Measurements from ENCODE around the gene SVIL. TPM values are rescaled to one million over a fixed set of nuclear protein-coding genes. Genes with fewer than 3 reads are reported as not detected.
"Not testable (repeated sequence)": the region's sequence is repeated elsewhere in the genome, so short reads cannot be mapped to it uniquely, and the experiment has no call there.

The SVIL gene
- total RNA-seq, 1 experiment from 2014 or later: 15.3 TPM

DNA sequence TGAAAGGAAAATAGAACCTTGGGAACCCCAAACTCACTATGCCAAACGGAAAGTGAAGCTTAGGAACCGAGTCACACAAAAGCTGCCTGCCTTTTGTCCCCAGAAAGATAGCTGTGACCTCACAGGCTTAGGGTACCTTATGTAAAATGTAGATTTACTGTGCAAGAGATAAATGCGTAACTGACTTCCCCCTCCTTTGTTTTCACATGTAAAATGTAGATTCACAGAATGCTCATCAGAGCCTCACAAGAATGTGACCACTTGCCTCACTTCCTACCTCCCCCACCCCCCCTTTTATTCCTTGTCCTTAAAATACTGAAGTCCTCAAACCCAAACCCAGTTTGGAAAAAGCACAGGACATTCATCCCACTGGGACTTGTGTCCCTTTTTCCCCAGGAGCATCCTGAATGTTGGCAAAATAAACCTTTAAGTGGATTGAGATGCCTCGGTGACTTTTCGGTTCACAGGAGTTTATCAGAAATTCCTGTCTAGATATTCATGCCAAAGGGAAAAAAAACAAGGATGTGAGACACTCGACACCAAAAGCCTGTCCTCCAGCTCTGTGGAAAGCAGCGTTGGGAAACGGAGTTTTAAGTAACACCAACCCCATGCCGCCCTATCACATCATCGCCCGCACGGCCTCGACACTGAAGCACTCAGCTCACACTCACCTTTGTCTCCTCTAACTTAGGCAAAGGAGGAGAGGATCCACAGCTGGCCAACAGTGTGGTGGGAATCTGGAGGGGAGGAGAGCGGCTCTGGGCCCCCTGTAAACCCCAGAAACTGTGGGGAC lies 45.9 kb downstream of the SVIL start:
- no peak overlapping the region for H3K4ac ChIP-seq (ENCODE audit: low read depth, low read length)
- no peak overlapping the region for H3K56ac ChIP-seq (ENCODE audit: insufficient read length, low read depth, low read length)
- no peaks in the 10 kb centered on the region for H3K27me3 ChIP-seq (ENCODE audit: insufficient read depth, low read length)
- H4K91ac ChIP-seq (ENCODE audit: insufficient read length, low read depth, low read length): no peak overlapping the region
- Mint-ChIP-seq H3K9me3 (peaks cover 0 to 6% of the 10 kb centered on the region in 2 experiments; a peak in 3 of 5 replicates), H3K4me1 (peaks cover 50 to 55% of the 10 kb centered on the region in 2 experiments), H3K27ac (peak overlapping the region; percentile 55 to 91 (median 86); a peak in 5 of 7 replicates), H3K36me3 (ENCODE audit: insufficient read depth in 1 of 3, low read depth in 3 of 3) (peaks cover 0 to 9% (median 3%) of the 10 kb centered on the region in 3 experiments; a peak in 4 of 7 replicates), H3K4me3 (peak overlapping the region; percentile 36), H3K27me3 (ENCODE audit: low read depth) (no peaks in the 10 kb centered on the region; the same call in 1 of the 2 replicates)
- WGBS (ENCODE audit: extremely low coverage, insufficient read length, low lambda C conversion rate): no CpG with 5 or more reads among the region's 14 CpGs
- peak overlapping the region; percentile 14 for H3K4me2 ChIP-seq (ENCODE audit: insufficient read depth, insufficient read length, low read length)
- no peak overlapping the region for H2AK5ac ChIP-seq (ENCODE audit: insufficient read length, low read length)
- no peak overlapping the region for H3K23ac ChIP-seq (ENCODE audit: insufficient read length, low read depth, low read length)
- peaks cover 7% of the 10 kb centered on the region; the same call in 1 of the 2 replicates for H3K4me1 ChIP-seq (ENCODE audit: insufficient read depth, low read length)
- peak overlapping the region; percentile 63 for H3K27ac ChIP-seq (ENCODE audit: insufficient read length, low read depth, low read length)
- H3K9me3 ChIP-seq (ENCODE audit: control insufficient read depth, low read depth, low read length): no peaks in the 10 kb centered on the region
- no peak overlapping the region for H2AFZ ChIP-seq (ENCODE audit: low read length)
- no peak overlapping the region for H3K9ac ChIP-seq (ENCODE audit: extremely low read depth, insufficient read length, low read length)
- H4K20me1 ChIP-seq (ENCODE audit: control insufficient read depth, insufficient read depth, insufficient read length): no peaks in the 10 kb centered on the region
- no peak overlapping the region for H2BK15ac ChIP-seq (ENCODE audit: low read depth, low read length)
- no peak for TF ChIP-seq CTCF (conservative IDR thresholded peaks at IDR 0.05)
- H3K79me2 ChIP-seq (ENCODE audit: insufficient read depth, low read length): no peaks in the 10 kb centered on the region
- no peaks in the 10 kb centered on the region for H3K79me1 ChIP-seq (ENCODE audit: insufficient read depth, low read depth, low read length, poor library complexity, severe bottlenecking)
- H3T11ph ChIP-seq (ENCODE audit: low read length): peak overlapping the region; percentile 12
- no peak overlapping the region for H2BK20ac ChIP-seq (ENCODE audit: low read depth, low read length, poor library complexity, severe bottlenecking)
- H4K8ac ChIP-seq (replicated peaks; ENCODE audit: insufficient read length, low read depth, low read length): no peak overlapping the region
- no peaks in the 10 kb centered on the region for H3K23me2 ChIP-seq (ENCODE audit: insufficient read length, low read depth, low read length, poor library complexity, severe bottlenecking)
- H3K18ac ChIP-seq (ENCODE audit: insufficient read length, low read depth, low read length): peak overlapping the region; percentile 42
- no peak overlapping the region for H2BK120ac ChIP-seq (ENCODE audit: low read depth, low read length, poor library complexity, severe bottlenecking)
- no peak overlapping the region for H2BK5ac ChIP-seq (ENCODE audit: insufficient read length, low read length)
- peak overlapping the region; percentile 49 for H3K14ac ChIP-seq (ENCODE audit: insufficient read depth, low read length)
- H4K5ac ChIP-seq (ENCODE audit: insufficient read length, low read depth, low read length): no peak overlapping the region
- H2BK12ac ChIP-seq (ENCODE audit: insufficient read length, low read depth, low read length): no peak overlapping the region
- DNase-seq: no peak

GRCh38 chr10:29587750-29588628 lies 46.8 kb downstream of the SVIL start:
- WGBS (ENCODE audit: extremely low coverage, insufficient read length, low lambda C conversion rate): no CpG with 5 or more reads among the region's 19 CpGs
- not testable (repeated sequence) for H3K27me3 ChIP-seq (ENCODE audit: insufficient read depth, low read length); H3K9ac ChIP-seq (ENCODE audit: extremely low read depth, insufficient read length, low read length); H3T11ph ChIP-seq (ENCODE audit: low read length); H4K5ac ChIP-seq (ENCODE audit: insufficient read length, low read depth, low read length); H3K4ac ChIP-seq (ENCODE audit: low read depth, low read length); H3K9me3 ChIP-seq (ENCODE audit: control insufficient read depth, low read depth, low read length); H3K4me1 ChIP-seq (ENCODE audit: insufficient read depth, low read length); H3K14ac ChIP-seq (ENCODE audit: insufficient read depth, low read length); H3K27me3 Mint-ChIP-seq (ENCODE audit: low read depth); H3K36me3 Mint-ChIP-seq (ENCODE audit: insufficient read depth in 1 of 3, low read depth in 3 of 3); H3K79me1 ChIP-seq (ENCODE audit: insufficient read depth, low read depth, low read length, poor library complexity, severe bottlenecking); H2BK5ac ChIP-seq (ENCODE audit: insufficient read length, low read length); H2BK120ac ChIP-seq (ENCODE audit: low read depth, low read length, poor library complexity, severe bottlenecking); H3K23me2 ChIP-seq (ENCODE audit: insufficient read length, low read depth, low read length, poor library complexity, severe bottlenecking); H2AK5ac ChIP-seq (ENCODE audit: insufficient read length, low read length); H4K91ac ChIP-seq (ENCODE audit: insufficient read length, low read depth, low read length); H4K8ac ChIP-seq (replicated peaks; ENCODE audit: insufficient read length, low read depth, low read length); H4K20me1 ChIP-seq (ENCODE audit: control insufficient read depth, insufficient read depth, insufficient read length); H3K79me2 ChIP-seq (ENCODE audit: insufficient read depth, low read length); H3K23ac ChIP-seq (ENCODE audit: insufficient read length, low read depth, low read length); H3K9me3 Mint-ChIP-seq; H2BK20ac ChIP-seq (ENCODE audit: low read depth, low read length, poor library complexity, severe bottlenecking); H2BK15ac ChIP-seq (ENCODE audit: low read depth, low read length); H3K56ac ChIP-seq (ENCODE audit: insufficient read length, low read depth, low read length); H2AFZ ChIP-seq (ENCODE audit: low read length); H3K27ac ChIP-seq (ENCODE audit: insufficient read length, low read depth, low read length); DNase-seq; H2BK12ac ChIP-seq (ENCODE audit: insufficient read length, low read depth, low read length)
- H3K4me1 Mint-ChIP-seq: peaks cover 53 to 56% of the 10 kb centered on the region in 2 experiments
- Histone ChIP-seq H3K4me2 (ENCODE audit: insufficient read depth, insufficient read length, low read length) (peak overlapping the region; percentile 36), H3K18ac (ENCODE audit: insufficient read length, low read depth, low read length) (peak overlapping the region; percentile 47)
- H3K27ac Mint-ChIP-seq: peak overlapping the region; percentile 77 to 92 (median 89); a peak in 6 of 7 replicates
- H3K4me3 Mint-ChIP-seq: peak overlapping the region; percentile 37 to 38; a peak in 4 of 5 replicates
